OCI-LY7 (cell line): ENCODE results near the gene PLSCR2. TPM values are rescaled to one million over a fixed set of nuclear protein-coding genes. Genes with fewer than 3 reads are reported as not detected.
"Not testable (repeated sequence)": the region's sequence is repeated elsewhere in the genome, so short reads cannot be mapped to it uniquely, and the experiment has no call there.

Source experiments
- BruUV-seq: library from RNA; stranded (reverse); fragments of 400-500 nt; replicated peaks from 2 replicates; lab custom pipeline; 2021; lab: Mats Ljungman, UMichigan
- CTCF ChIA-PET: fragments of 300-600 bp; sonication (Branson Sonifier 250); formaldehyde crosslinking; loops from one replicate; lab custom pipeline; 2022; ENCODE audit warnings: antibody characterized with exemption; ENCODE audit not compliant: unreplicated experiment; lab: Charles Lee
- POLR2A ChIA-PET: fragments of 300-600 bp; sonication (Branson Sonifier 250); formaldehyde crosslinking; loops from one replicate; lab custom pipeline; 2022; ENCODE audit warnings: antibody characterized with exemption; lab: Charles Lee
- DNase-seq: peaks from one replicate; pipeline ENCODE4 v3.0.0-alpha.2; 2015; ENCODE audit warnings: low spot score
- H2AFZ ChIP-seq: fragments of 200-600 bp; sonication (generic), shearing (Covaris generic); 2 replicates; pipeline ENCODE4 v1.6.1; 2014; ENCODE audit warnings: mild to moderate bottlenecking, antibody characterized with exemption, low read length, moderate library complexity
- H3K27ac ChIP-seq: fragments of 200-600 bp; sonication (generic); 2 replicates; pipeline ENCODE4 v1.5.1; 2014; ENCODE audit warnings: mixed run types, low read depth, mild to moderate bottlenecking, moderate library complexity, low read length, inconsistent platforms; ENCODE audit not compliant: poor library complexity, severe bottlenecking
- H3K36me3 ChIP-seq: fragments of 200-600 bp; sonication (generic); 2 replicates; pipeline ENCODE4 v1.6.1; 2014; ENCODE audit warnings: mild to moderate bottlenecking, antibody characterized with exemption, low read length, moderate library complexity, mixed read lengths; ENCODE audit not compliant: insufficient read depth
- H3K4me1 ChIP-seq: fragments of 200-600 bp; sonication (generic); 2 replicates; pipeline ENCODE4 v1.5.1; 2014; ENCODE audit warnings: mild to moderate bottlenecking, low read length; ENCODE audit not compliant: insufficient read depth, poor library complexity, severe bottlenecking
- H3K4me2 ChIP-seq: fragments of 200-600 bp; sonication (generic); 2 replicates; pipeline ENCODE4 v1.6.1; 2014; ENCODE audit warnings: mild to moderate bottlenecking, low read length
- H3K4me3 ChIP-seq: fragments of 200-600 bp; sonication (generic); 2 replicates; pipeline ENCODE4 v1.5.1; 2014; ENCODE audit warnings: mild to moderate bottlenecking, low read depth, low read length; ENCODE audit not compliant: poor library complexity, severe bottlenecking
- H3K79me2 ChIP-seq: fragments of 200-600 bp; sonication (generic); 2 replicates; pipeline ENCODE4 v1.6.1; 2016; ENCODE audit warnings: low read depth, mild to moderate bottlenecking, low read length, moderate library complexity, mixed read lengths; ENCODE audit not compliant: insufficient read depth
- H3K9me2 ChIP-seq: fragments of 200-600 bp; sonication (generic); 2 replicates; pipeline ENCODE4 v1.6.1; 2016; ENCODE audit warnings: mild to moderate bottlenecking, low read length, mixed read lengths; ENCODE audit not compliant: insufficient read depth
- H3K9me3 ChIP-seq: fragments of 200-600 bp; sonication (generic); 2 replicates; pipeline ENCODE4 v1.6.1; 2014; ENCODE audit warnings: mild to moderate bottlenecking, mixed run types, low read length, mixed read lengths
- H4K20me1 ChIP-seq: fragments of 200-600 bp; sonication (generic); 2 replicates; pipeline ENCODE4 v1.6.1; 2014; ENCODE audit warnings: mild to moderate bottlenecking, antibody characterized with exemption, low read length, moderate library complexity, mixed read lengths; ENCODE audit not compliant: insufficient read depth
- CTCF ChIP-seq: fragments of 200-600 bp; sonication (generic); conservative IDR thresholded peaks from 2 replicates; pipeline ENCODE4 v1.5.1; 2014; ENCODE audit warnings: mild to moderate bottlenecking, antibody characterized with exemption, low read length, moderate library complexity, mixed read lengths
- EZH2phosphoT487 ChIP-seq: fragments of 200-600 bp; sonication (generic); IDR thresholded peaks from 2 replicates; pipeline ENCODE4 v1.6.1; 2018; ENCODE audit warnings: low read depth, borderline replicate concordance, mild to moderate bottlenecking, mixed run types, antibody characterized with exemption, low read length, moderate library complexity, mixed read lengths
- intact Hi-C: fragments of 100-400 bp; cut with micrococcal nuclease; formaldehyde crosslinking; loops from one replicate; pipeline ENCODE4 v1.10.0; 2022; ENCODE audit not compliant: unreplicated experiment
- total RNA-seq, 2 experiments: library from RNA; depleted of rRNA in 1 of 2; stranded (reverse); fragments of >200 nt in 1 of 2; shearing (Covaris generic) in 1 of 2; gene quantifications; 2 replicates each; pipeline ENCODE4 v1.2.3, GENCODE V29; 2014 to 2022

PLSCR2 gene
- total RNA-seq, 2 experiments from 2014 or later, result not detected

GRCh38 chr3:146421819-146422759, 47.3 kb downstream of the PLSCR2 start:
- no peaks in the 10 kb centered on the region for H3K79me2 ChIP-seq
- no peak overlapping the region for H3K27ac ChIP-seq
- H3K4me1 ChIP-seq, result no peaks in the 10 kb centered on the region
- no peaks in the 10 kb centered on the region for H3K36me3 ChIP-seq
- H3K9me3 ChIP-seq, result no peaks in the 10 kb centered on the region
- ChIA-PET CTCF (no interaction called here), POLR2A (no interaction called here)
- DNase-seq, result no peak
- no peak overlapping the region for H3K4me3 ChIP-seq
- BruUV-seq, result no TSS peak
- H3K9me2 ChIP-seq, result no peaks in the 10 kb centered on the region
- intact Hi-C loops, result no loop called here
- H4K20me1 ChIP-seq, result no peaks in the 10 kb centered on the region
- H3K4me2 ChIP-seq, result no peak overlapping the region
- no peak overlapping the region for H2AFZ ChIP-seq
- TF ChIP-seq EZH2phosphoT487 (no peak), CTCF (no peak)

- intact Hi-C loops, result no loop called here
- no peaks in the 10 kb centered on the region for H3K79me2 ChIP-seq
- H3K9me3 ChIP-seq, result no peaks in the 10 kb centered on the region
- H3K9me2 ChIP-seq, result no peaks in the 10 kb centered on the region
- H2AFZ ChIP-seq, result no peak overlapping the region
- CTCF ChIA-PET, result no interaction called here
- H3K4me3 ChIP-seq, result no peak overlapping the region
- TF ChIP-seq EZH2phosphoT487, result no peak
- no peak for TF ChIP-seq CTCF
- H3K27ac ChIP-seq, result no peak overlapping the region
- DNase-seq, result no peak
- BruUV-seq, result no TSS peak
- no peak overlapping the region for H3K4me2 ChIP-seq
- POLR2A ChIA-PET, result interaction anchor here (0.5 to 1.0 kb wide), 2 partner anchors 29 to 624 kb away, joined by 3 read pairs; no protein-coding TSS in a partner anchor
- no peaks in the 10 kb centered on the region for H3K36me3 ChIP-seq
- H4K20me1 ChIP-seq, result no peaks in the 10 kb centered on the region
- H3K4me1 ChIP-seq, result no peaks in the 10 kb centered on the region
These were observed 53.0 kb downstream of the PLSCR2 start for GRCh38 chr3:146416366-146416765.

GRCh38 chr3:146414010-146414409, 55.4 kb downstream of the PLSCR2 start:
- H3K27ac ChIP-seq, result no peak overlapping the region
- H3K36me3 ChIP-seq, result no peaks in the 10 kb centered on the region
- no peak for DNase-seq
- H3K4me2 ChIP-seq, result no peak overlapping the region
- no peak overlapping the region for H3K4me3 ChIP-seq
- no peaks in the 10 kb centered on the region for H3K9me3 ChIP-seq
- H4K20me1 ChIP-seq, result no peaks in the 10 kb centered on the region
- no peaks in the 10 kb centered on the region for H3K79me2 ChIP-seq
- no peaks in the 10 kb centered on the region for H3K9me2 ChIP-seq
- TF ChIP-seq EZH2phosphoT487 (no peak), CTCF (no peak)
- ChIA-PET CTCF (no interaction called here), POLR2A (interaction anchor here (0.6 kb wide), 1 partner anchor 942 kb away, joined by 3 read pairs; no protein-coding TSS in a partner anchor)
- BruUV-seq, result no TSS peak
- H2AFZ ChIP-seq, result no peak overlapping the region
- no peaks in the 10 kb centered on the region for H3K4me1 ChIP-seq
- intact Hi-C loops, result no loop called here

GRCh38 chr3:146412711-146413110, 56.6 kb downstream of the PLSCR2 start:
- intact Hi-C loops, H3K9me2 ChIP-seq, H3K4me3 ChIP-seq, BruUV-seq, H3K9me3 ChIP-seq, H3K4me2 ChIP-seq, H3K4me1 ChIP-seq, DNase-seq, H2AFZ ChIP-seq, H3K79me2 ChIP-seq, CTCF ChIA-PET, H3K36me3 ChIP-seq, H3K27ac ChIP-seq, H4K20me1 ChIP-seq: not testable (repeated sequence)
- POLR2A ChIA-PET, result interaction anchor here (0.6 kb wide), 1 partner anchor 10 kb away, joined by 3 read pairs; no protein-coding TSS in a partner anchor
